COLO668 (cell line): ENCODE measurements around the gene KRT13.
A peak's percentile ranks its signal among the peaks of the same experiment; 100 is the strongest.

Experiments
- DNase-seq: peaks from one replicate; lab custom pipeline; 2025; ENCODE audit not compliant: unreplicated experiment; lab: John Stamatoyannopoulos, UW

KRT13 gene

DNA sequence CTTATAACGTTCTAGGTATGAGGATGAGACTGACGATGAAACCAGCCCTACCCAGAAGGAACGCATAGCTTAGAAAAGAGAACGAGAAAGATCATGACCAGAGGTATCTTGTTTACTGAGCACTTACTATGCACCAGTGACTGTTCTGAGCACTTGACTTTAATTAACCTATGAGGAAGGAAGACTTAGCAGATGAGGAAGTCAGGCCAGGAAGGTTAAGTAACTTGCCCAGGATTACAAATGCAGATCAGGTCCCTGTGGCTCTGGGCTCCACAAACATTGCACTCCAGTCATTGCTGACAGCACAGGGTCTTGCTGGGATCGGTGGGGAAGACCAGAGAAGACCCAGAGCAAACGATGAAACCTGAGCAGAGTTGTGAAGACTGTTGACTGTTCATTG lies 7.1 kb downstream of the KRT13 start:
- DNase-seq: no peak

DNA sequence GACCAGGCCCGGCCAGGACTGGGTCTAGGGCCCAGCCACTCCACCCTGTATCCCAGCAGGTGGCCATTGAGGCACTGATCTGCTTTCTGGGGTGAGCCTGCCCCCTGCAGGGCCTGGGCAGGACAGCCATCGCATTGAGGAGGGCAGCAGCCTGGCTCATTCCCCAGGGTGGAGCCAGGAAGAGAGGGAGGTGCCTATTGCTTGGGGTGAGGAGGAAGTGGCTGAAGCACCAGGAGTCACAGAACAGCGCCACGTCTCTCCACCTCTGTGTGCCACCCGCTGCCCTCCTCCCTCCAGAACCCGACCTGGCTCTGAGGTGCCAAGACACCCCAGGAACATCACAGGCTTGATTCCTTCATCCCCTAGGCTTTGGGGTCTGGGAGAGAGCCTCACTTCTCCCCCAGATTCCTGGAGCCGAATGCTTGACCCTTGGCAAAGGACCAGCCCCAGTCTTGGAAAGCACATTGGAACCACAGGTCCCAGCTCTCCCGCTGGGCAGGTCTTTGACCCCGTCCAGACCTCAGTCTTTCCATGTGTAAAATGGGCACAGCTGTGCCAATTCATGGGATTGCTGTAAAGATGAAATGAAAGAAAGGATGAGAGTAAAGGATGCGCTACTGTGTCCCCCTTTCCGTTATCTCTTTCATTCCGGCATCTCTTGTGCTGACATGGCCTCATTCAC lies 8.5 kb downstream of the KRT13 start:
- peak; percentile 43 for DNase-seq

- DNase-seq: no peak
These were observed 10.9 kb downstream of the KRT13 start for GRCh38 chr17:41494524-41494923.

GRCh38 chr17:41492771-41493170 lies 12.6 kb downstream of the KRT13 start:
- peak; percentile 63 for DNase-seq

DNA sequence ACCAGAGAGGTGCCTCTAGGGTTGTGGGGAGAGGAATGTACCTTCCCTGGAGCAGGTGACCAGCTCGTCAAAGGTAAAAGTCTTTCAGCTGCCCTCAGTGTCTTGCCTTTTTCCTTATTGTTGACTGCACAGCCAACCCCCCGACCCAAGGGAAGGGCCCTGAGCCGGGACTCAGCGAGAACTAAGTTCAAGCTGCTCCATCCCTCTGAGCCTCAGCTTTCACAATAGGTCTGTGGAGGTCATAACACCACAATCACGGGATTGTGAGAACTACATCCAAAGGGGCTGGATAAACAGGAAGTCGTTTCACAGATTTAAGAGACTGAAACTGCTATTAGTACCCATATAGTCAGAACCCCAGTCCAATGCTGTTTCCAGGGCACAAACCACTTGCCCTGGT lies 13.1 kb downstream of the KRT13 start:
- DNase-seq: no peak

- no peak for DNase-seq
These were observed 13.9 kb downstream of the KRT13 start for GRCh38 chr17:41491476-41491875.

- no peak for DNase-seq
These were observed 15.1 kb downstream of the KRT13 start for GRCh38 chr17:41490000-41490990.

- no peak for DNase-seq
These were observed 15.9 kb downstream of the KRT13 start, which contains the start of gene KRT36 for GRCh38 chr17:41489531-41489930. Gene KRT36, minus strand, starts transcription at chr17:41489910. Its CDS starts 46 bp downstream, at chr17:41489864.

DNA sequence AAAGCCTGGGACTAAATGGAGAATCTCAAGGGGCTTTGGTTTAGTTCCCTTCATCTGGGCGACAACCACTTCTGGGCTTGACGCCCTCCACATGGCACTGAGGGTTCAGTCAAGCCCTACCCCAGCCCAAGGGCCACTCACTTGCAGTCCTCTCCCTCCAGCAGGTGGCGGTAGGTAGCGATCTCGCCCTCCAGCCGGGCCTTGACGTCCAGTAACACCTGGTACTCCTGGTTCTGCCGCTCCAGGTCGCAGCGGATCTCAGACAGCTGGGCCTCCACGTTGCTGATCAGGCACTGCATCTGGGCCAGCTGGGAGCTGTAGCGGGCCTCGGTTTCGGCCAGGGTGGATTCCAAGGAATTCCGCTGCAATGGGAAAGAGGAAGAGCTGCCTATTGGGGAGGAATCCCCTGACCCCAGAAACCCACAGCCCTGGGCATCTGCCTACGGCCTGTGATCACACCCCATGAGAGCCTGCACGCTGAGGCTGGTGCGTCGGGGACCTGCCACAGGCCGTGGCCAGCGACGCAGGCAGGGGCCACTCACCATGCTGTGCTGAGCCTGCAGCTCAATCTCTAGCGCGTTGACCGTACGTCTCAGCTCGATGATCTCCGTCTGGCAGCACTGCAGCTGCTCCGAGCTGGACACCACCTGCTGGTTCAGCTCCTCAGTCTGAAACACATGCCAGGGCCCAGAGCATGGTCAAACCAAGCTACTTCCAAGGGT lies 18.4 kb downstream of the KRT13 start:
- DNase-seq: peak; percentile 41

DNA sequence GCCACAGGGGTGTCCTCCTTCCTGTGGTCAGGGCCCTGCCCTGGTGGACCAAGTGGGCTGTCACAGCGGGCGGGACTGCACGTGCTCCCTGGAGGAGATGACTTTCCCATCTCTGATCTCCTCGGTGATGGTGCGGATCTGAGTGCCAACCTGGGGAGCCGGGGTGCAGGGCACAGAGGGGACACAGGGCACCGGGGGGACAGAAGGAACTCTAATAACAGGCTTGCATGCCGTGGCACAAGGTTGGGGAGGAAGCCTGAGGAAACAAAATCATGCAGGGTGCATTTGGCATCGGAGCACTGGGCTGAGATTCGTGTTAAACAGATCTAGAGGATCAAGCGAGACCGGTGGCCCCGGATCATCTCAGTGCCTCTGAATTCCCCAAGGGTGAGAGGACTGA lies 19.1 kb downstream of the KRT13 start:
- no peak for DNase-seq

DNA sequence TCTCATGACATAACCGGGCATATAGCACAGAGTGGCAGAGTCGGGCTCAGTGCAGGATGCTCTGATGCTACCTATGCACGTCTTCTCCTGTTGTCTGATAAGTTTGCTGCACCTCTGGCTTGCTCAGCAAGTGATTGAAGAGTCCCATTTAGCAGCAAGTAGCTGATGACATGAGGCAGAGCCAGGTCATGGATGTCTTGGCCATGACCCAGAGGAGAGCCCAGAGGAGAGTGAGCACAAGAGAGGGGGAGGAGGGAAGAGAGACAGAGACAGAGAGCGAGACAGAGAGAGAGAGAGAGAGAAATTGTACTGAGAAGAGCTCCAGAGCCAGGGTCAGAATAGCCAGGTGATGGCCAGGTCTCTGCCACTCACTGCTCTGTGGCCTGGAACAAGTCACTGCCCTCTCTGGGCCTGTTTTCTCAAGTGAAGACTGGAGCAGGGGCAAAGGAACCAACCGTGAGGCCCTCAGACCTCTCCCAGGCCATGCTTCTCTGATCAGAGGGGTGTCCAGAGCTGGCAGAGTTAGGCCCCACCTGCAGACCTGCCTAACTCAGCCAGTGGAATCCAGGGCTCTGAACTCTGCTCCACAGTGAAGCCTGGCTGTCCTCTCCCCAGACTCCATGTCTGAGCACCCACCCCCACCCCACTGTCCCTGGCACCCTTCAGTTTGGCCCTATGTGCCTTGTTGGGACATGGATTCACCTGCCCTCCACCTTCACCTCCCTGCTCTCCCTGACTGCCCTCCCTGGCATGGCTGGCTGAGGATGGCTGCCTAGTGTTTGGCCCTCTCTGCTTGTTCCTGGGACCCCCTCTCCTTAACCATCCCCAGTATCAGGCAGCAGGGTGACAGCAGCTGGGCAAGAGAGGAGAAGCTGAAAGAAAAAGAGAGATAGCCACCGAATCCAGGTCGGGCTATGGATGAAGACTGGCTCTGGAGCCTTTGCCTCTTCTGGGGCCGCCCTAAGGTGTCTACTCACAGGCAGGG lies 20.2 kb downstream of the KRT13 start:
- DNase-seq: no peak

DNA sequence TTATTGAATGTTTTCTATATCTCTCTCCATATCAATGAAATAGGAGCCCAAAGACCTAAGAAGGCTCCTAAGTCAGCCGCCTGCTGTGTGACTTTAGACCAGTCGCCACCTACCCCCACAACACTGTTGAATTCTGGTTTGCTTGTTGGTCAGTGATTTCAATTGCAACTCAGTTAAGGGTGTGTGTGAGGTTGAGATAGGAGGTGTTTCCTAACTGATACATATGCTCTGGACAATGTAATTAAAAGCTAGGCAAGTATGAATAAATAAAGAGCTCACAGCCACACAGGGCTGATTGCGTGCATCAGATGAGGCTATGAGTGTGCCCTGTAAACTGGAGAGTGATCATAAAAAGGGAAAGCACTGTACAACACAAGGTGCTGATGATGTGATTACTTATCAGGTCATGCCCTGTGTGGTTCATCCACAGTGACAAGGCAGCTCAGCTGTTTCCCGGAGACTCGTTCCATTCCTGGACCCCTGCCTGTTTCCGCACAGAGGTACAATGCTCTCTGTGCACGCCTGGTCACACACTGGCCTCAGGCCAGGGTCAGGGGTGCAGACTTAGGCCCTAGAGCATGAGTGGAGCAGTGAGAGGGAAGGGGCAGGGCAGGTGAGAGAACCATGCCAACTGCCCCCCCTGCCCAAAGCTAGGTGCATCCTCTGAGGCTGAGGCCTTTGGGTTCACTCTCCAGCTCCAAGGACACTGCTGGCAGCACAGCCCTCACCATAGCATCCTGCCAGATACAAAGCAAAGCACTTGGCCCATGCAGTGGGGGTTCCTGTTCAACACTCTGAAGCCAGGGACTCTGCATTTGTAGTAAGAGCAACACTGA lies 21.2 kb downstream of the KRT13 start:
- DNase-seq: no peak

DNA sequence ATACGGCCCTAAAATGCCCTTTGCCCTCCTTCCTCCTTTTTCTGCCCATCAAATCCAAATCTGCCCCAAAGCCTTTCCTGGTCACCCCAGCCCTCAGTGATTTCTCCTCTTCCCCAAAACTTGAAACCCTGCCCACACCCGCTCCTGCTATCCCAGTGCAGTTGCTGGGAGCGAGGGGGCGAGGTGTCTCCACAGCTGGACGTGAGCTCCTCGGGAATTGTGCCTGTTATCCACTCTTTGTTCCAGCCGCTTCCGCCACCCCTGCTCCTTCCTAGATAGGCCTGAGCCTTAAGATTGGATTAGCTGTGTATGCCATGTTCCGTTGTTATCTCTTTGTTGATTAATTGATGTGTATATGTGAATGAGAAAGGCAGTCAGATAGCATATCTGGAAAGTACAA lies 21.9 kb downstream of the KRT13 start:
- DNase-seq: no peak

DNA sequence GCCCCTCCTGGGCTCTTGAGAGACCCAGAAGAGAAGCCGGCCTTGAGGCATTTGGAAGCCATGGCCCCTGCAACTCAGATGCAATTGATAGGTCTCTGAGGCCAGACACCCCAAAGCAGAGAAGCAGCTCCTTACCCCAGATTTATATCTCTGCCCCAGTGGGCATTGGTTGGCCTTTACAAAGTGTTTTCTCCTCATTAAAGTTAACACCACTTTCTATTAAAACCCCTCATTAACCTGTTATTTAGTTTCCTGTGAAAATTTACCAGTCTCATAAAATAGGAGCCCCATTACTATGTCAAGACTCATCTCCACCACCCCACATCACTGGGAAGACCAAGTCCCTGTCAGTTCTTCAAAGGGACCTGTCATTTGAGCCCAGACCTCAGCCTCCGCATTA lies 24.4 kb downstream of the KRT13 start, which contains the start of gene KRT35:
Gene KRT35 (minus strand): TSS at position 116 of the 400 bp plus-strand sequence. CDS start 54 bp downstream, at position 62.
- DNase-seq: no peak

GRCh38 chr17:41480581-41480980 lies 24.8 kb downstream of the KRT13 start:
- no peak for DNase-seq

DNA sequence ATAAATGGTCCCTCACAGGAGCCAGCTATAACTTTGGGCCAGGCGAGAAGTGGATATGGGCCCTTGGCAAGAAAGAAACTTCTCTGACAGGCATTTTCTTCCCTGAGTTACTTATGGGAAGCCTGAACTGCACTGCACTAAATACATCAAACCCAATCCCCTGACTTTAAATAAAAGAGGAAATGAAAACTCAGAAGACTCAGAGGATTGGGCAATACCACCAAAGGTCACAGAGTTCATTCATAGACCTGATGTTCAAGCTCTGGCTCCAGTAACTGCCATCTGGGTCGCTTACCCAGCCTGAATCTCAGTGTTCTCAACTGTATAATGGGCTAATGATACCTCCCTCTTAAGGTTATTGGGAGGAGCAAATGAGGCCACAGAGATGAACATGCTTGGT lies 25.3 kb downstream of the KRT13 start:
- DNase-seq: no peak

DNA sequence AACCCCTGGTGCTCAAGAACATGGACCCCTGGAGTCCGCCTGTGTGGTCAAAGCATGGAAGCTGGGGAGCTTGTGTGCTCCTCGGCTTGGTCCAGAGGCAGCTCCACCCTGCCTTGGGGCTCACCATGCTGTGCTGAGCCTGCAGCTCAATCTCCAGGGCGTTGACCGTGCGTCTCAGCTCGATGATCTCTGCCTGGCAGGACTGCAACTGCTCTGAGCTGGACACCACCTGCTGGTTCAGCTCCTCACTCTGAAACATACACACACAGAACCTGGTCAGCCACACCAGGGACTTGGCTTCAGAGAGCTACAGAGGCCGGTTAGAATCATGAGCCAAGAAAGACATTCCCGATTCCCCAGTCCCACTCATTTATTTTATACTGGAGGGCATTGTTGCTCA lies 27.2 kb downstream of the KRT13 start:
- no peak for DNase-seq

DNA sequence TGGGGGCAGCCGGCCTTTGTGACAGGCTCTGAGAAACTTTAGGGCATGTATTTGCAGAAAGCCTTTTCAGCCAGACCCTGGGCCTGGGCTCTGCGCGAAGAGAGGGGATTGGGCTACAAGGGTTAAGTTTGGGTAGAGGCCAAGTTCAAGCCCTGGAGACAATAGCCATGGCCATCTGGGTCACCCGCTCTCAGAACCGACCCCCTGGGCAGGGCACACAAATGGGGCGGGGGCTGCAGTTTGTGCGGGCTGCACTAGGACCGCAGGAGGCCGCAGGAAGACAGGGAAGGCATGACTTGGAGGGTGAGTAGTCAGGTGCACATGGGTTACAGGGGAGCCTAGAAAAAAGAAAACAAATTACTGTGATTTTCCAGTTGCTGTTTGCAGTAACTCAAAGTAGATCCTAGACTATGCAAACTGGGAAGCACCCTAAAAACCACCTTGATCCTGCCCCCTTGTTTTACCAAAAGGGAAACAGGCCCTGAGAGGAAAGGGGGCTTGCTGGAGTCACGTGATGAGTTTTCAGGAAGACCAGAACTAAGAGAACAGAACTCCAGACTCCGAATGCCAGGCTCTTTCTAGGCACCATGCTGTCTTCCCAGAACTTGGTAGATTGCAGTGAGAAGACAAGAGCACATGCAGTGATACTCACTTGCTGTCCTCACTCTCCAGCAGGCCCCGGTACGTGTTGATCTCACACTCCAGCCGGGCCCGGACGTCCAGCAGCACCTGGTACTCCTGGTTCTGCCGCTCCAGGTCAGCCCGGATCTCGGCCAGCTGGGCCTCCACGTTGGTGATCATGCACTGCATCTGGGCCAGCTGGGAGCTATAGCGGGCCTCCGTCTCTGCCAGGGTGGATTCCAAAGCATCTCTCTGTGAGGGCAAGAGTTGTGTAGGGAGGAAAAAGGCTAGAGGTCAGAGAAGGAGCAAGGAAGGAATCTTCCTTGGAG lies 28.3 kb downstream of the KRT13 start:
- DNase-seq: no peak
